NCI-H524 (cell line): ENCODE data around the gene MAGEA3.
A peak's percentile ranks its signal among the peaks of the same experiment; 100 is the strongest.
"Not testable (repeated sequence)": the region's sequence is repeated elsewhere in the genome, so short reads cannot be mapped to it uniquely, and the experiment has no call there.

ENCODE experiments used
- DNase-seq, 2 experiments: peaks; one replicate each; lab custom pipeline; 2025; lab: John Stamatoyannopoulos, UW

Gene MAGEA3, protein sequence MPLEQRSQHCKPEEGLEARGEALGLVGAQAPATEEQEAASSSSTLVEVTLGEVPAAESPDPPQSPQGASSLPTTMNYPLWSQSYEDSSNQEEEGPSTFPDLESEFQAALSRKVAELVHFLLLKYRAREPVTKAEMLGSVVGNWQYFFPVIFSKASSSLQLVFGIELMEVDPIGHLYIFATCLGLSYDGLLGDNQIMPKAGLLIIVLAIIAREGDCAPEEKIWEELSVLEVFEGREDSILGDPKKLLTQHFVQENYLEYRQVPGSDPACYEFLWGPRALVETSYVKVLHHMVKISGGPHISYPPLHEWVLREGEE

GRCh38 chrX:152697952-152698931 lies at the start of gene MAGEA3:
TSS of gene MAGEA3 (plus strand) at chrX:152698794. CDS start at chrX:152700833, 2,039 bp downstream.
- not testable (repeated sequence) for DNase-seq

DNA sequence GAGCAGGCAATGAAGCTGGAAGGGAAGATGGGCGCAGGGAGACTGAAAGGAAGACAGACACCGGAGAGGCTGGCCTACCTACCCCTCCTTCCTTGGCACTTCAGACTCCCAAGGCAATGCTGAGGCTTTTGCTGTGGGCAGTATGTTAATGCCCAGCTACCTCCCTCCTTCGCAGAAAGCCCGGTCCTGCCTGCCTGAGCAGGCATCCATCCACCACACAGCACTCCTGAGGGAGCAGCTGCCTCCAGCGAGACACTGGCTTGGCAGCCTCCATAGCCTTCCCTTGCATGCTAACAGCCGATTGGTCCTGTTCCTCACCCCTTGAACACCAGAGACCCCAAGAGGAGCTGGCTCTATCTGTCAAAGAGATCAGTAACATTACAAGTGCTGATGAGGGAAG lies 46.5 kb upstream of the MAGEA3 start:
- DNase-seq: no peak

DNA sequence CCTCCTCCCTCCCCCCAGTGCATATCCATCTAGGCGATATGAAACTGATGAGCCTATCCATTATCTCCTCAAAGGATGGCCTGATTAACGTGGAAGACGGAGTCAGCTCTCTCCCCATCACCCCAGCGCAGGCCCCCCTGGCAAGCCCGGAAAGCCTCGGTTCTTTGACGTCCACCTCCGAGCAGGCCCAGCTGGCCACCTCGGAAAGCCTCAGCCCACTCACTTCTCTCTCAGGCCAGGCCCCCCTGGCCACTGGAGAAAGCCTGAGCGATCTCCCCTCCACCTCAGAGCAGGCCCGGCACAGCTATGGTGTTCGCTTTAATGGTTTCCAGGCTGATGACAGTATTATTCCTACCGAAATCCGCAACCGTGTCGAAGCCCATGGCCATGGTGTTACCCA lies 46.1 kb upstream of the MAGEA3 start:
- DNase-seq: no peak

- DNase-seq: no peak
Measured at GRCh38 chrX:152656087-152656486, 42.5 kb upstream of the MAGEA3 start.

DNA sequence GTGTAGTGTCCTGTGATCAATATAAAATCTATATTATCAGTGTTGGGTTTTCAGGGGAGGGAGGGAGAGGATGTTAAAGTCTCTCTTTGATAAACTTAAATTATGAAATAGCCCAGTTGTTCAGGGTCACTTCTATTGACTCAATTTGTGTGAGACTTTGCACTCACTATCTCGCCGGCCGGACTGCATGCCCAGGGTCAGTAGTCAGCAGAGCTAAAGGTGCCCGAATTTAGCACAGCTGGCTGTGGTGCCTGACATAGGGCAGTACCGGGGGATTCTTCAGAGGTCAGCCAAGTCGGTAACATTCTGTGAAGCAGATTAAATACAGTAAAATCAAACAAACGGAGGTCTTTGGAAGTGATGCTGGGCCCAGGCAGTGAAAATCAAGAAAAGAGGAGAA lies 41.7 kb upstream of the MAGEA3 start:
- DNase-seq: no peak

- DNase-seq: peak in 1 of 2 experiments; percentile 10
Measured at GRCh38 chrX:152658302-152658701, 40.3 kb upstream of the MAGEA3 start.

GRCh38 chrX:152663086-152663485 lies 35.5 kb upstream of the MAGEA3 start:
- no peak for DNase-seq

GRCh38 chrX:152674135-152674534 lies 24.5 kb upstream of the MAGEA3 start:
- no peak for DNase-seq

GRCh38 chrX:152674652-152675051 lies 23.9 kb upstream of the MAGEA3 start:
- DNase-seq: not testable (repeated sequence)

DNA sequence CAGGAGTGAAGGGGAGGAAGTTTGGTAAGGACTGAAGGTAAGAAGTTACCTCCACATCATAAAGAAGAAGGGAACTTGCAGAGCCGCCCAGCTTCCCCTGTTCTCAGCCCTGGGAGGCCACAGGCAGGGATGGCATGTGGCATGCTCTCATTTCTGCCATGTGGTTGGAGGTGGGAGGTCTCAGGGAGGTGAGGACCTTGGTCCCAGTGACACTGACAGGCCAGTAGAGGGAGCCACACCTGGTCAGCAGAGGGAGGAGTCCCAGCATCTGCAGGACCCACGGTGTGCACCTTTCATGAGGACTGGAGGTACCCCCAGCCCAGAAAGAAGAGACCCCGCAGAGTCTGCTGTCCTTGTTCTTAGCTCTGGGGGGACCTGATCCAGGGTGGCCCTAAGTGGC lies 17.6 kb upstream of the MAGEA3 start:
- DNase-seq: not testable (repeated sequence)

DNA sequence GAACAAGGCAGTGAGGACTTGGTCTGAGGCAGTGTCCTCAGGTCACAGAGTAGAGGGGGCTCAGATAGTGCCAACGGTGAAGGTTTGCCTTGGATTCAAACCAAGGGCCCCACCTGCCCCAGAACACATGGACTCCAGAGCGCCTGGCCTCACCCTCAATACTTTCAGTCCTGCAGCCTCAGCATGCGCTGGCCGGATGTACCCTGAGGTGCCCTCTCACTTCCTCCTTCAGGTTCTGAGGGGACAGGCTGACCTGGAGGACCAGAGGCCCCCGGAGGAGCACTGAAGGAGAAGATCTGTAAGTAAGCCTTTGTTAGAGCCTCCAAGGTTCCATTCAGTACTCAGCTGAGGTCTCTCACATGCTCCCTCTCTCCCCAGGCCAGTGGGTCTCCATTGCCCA lies 1.8 kb downstream of the MAGEA3 start:
- not testable (repeated sequence) for DNase-seq

GRCh38 chrX:152706500-152706899 lies 7.9 kb downstream of the MAGEA3 start:
- not testable (repeated sequence) for DNase-seq

DNA sequence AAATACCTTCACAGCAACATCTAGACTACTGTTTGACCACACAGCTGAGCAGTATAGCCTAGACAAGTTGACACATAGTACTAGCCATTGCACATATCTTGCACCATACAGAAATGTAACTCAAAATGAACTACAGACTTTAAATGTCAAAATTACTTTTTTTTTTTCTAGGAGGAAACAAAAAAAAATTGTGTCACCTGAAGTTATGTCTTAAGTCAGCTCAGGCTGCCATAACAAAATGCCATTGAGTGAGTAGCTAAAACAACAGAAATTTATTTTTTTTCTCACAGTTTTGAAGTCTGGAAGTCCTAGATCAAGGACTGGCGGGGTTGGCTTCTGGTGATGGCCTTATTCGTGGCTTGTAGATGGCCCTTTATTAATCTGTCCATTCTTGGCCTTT lies 10.6 kb downstream of the MAGEA3 start, which contains the start of gene CSAG2:
Gene CSAG2, minus strand, starts transcription at position 101 of the 400 bp plus-strand sequence. CDS start 161 bp downstream, outside the sequence.
- DNase-seq: not testable (repeated sequence)

DNA sequence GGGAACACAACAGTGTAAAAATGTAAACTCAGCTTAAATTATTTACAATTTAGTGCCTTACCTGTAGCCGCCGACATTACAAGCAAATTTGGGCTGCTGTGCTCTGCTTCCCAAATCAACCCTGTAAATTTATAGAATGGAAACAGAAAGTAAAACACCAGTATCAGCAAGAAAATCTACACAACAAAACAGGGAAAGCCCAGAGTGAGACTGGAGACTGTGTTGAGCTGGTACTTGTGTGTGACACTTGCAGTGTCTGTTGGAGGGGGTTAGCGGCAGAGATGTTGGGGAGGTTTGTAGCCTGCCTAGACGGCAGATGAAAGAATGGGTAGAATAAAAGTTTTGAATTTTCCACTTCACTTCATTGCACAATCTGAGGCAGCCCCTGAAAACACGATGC lies 14.6 kb downstream of the MAGEA3 start:
- DNase-seq: not testable (repeated sequence)

GRCh38 chrX:152713815-152714787 lies 15.5 kb downstream of the MAGEA3 start, which contains the start of gene MAGEA2B:
TSS of gene MAGEA2B (plus strand) at chrX:152714628. CDS start at chrX:152717107, 2,479 bp downstream.
- not testable (repeated sequence) for DNase-seq

DNA sequence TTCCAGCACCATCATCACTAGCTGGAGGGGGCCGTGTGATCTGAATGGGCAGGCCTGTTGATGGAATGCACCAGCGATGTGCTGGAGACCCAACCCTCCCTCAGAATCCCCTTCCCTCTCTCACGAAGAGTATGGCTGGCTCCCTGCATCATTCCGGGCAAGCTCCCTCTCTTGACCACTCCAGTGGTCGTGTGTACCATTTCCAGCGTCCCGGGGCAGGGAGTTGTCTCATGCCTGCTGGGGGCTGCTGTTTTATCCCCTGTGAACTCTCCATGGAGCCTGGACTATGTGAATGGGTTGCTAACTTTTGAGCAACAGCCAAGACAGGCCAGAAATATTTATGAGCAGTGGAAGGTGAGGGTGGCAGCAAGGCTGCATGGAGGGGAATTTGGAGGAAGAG lies 26.8 kb downstream of the MAGEA3 start:
- no peak for DNase-seq

DNA sequence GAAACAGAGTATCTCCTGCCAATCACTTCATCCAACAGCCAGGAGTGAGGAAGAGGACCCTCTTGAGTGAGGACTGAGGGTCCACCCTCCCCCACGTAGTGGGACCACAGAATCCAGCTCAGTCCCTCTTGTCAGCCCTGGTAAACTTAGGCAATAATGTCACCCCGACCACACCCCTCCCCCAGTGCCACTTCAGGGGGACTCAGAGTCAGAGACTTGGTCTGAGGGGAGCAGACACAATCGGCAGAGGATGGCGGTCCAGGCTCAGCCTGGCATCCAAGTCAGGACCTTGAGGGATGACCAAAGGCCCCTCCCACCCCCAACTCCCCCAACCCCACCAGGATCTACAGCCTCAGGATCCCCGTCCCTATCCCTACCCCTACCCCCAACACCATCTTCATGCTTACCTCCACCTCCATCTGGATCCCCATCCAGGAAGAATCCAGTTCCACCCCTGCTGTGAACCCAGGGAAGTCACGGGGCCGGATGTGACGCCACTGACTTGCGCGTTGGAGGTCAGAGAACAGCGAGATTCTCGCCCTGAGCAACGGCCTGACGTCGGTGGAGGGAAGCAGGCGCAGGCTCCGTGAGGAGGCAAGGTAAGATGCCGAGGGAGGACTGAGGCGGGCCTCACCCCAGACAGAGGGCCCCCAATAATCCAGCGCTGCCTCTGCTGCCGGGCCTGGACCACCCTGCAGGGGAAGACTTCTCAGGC lies 34.8 kb downstream of the MAGEA3 start, which contains the start of the genes CSAG1 and MAGEA12:
Gene CSAG1, minus strand, starts transcription at position 461 of the 715 bp plus-strand sequence. CDS start 1,261 bp downstream, outside the sequence.
Gene MAGEA12, plus strand, starts transcription at position 497 of the 715 bp plus-strand sequence. CDS start 2,405 bp downstream, outside the sequence.
- DNase-seq: no peak

- DNase-seq: not testable (repeated sequence)
Measured at GRCh38 chrX:152734143-152734858, 35.7 kb downstream of the MAGEA3 start.

- no peak for DNase-seq
Measured at GRCh38 chrX:152735101-152735500, 36.5 kb downstream of the MAGEA3 start.
